NB4 (cell line): Measurements from ENCODE around the gene MTHFD1.

Experiments
- MYC ChIP-seq: IDR thresholded peaks from 2 replicates; pipeline ENCODE4 v1.6.1; 2011; ENCODE audit warnings: low read depth, low read length
- POLR2A ChIP-seq: IDR thresholded peaks from 2 replicates; pipeline ENCODE4 v1.6.1; 2011; ENCODE audit warnings: mild to moderate bottlenecking; ENCODE audit not compliant: insufficient read length; ENCODE audit errors: extremely low read depth
- TF ChIP-seq, protein P1 (sequence below): IDR thresholded peaks from one replicate; pipeline ENCODE4 v1.5.1; 2012; ENCODE audit warnings: low read depth, low read length
- TF ChIP-seq, protein P2 (sequence below): IDR thresholded peaks from 2 replicates; pipeline ENCODE4 v1.6.1; 2011; ENCODE audit warnings: low read depth, low read length

DNA sequence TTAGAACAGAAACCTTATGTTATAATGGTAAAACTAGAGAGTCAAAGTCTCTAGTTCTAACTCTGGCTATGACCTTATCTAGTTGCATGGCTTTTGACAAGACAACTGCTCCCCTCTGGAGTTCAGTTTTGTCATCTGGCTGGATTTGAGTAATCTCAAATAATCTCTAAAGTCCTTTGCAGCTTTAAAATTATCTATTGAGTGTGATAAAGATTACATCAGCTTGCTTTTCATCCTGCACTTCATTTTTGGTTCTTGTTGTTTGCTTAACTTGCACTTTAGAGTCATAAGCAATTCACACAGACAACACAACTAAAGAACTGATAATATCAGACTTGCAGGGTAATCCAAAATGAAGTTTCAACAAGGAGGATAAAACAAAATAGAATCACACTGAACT, 79.4 kb downstream of the MTHFD1 start:
- TF ChIP-seq, protein P1, sequence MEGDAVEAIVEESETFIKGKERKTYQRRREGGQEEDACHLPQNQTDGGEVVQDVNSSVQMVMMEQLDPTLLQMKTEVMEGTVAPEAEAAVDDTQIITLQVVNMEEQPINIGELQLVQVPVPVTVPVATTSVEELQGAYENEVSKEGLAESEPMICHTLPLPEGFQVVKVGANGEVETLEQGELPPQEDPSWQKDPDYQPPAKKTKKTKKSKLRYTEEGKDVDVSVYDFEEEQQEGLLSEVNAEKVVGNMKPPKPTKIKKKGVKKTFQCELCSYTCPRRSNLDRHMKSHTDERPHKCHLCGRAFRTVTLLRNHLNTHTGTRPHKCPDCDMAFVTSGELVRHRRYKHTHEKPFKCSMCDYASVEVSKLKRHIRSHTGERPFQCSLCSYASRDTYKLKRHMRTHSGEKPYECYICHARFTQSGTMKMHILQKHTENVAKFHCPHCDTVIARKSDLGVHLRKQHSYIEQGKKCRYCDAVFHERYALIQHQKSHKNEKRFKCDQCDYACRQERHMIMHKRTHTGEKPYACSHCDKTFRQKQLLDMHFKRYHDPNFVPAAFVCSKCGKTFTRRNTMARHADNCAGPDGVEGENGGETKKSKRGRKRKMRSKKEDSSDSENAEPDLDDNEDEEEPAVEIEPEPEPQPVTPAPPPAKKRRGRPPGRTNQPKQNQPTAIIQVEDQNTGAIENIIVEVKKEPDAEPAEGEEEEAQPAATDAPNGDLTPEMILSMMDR: no peak
- TF ChIP-seq POLR2A (no peak), MYC (no peak)
- TF ChIP-seq, protein P2, sequence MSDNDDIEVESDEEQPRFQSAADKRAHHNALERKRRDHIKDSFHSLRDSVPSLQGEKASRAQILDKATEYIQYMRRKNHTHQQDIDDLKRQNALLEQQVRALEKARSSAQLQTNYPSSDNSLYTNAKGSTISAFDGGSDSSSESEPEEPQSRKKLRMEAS: no peak
